GM21447 (cell line): ENCODE results near the gene GRIK3.
"Not testable (repeated sequence)": the region's sequence is repeated elsewhere in the genome, so short reads cannot be mapped to it uniquely, and the experiment has no call there.

Source experiments
- ATAC-seq: cut with Tn5 transposase; IDR thresholded peaks from one replicate; pipeline ENCODE4 v1.9.1; 2021; ENCODE audit not compliant: unreplicated experiment

Gene GRIK3

GRCh38 chr1:36911561-36912364 lies 122.6 kb downstream of the GRIK3 start:
- no peak for ATAC-seq

- ATAC-seq, result no peak
Observed at GRCh38 chr1:36910886-36911540, 123.3 kb downstream of the GRIK3 start.

GRCh38 chr1:36909946-36910725 lies 124.2 kb downstream of the GRIK3 start:
- ATAC-seq, result no peak

DNA sequence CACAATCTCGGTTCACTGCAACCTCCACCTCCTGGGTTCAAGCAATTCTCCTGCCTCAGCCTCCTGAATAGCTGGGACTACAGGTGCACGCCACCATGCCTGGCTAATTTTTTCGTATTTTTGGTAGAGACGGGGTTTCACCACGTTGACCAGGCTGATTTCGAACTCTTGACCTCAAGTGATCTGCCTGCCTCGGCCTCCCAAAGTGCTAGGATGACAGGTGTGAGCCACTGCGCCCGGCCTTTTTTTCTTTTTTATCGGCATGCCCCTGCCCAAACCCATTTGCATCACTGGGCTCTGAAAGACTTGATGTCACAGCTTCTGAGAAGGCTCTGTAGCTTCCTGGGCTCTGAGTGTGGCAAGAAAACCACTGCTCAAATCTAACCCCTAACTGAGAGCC lies 125.0 kb downstream of the GRIK3 start:
- not testable (repeated sequence) for ATAC-seq

GRCh38 chr1:36908096-36908495 lies 126.2 kb downstream of the GRIK3 start:
- no peak for ATAC-seq

DNA sequence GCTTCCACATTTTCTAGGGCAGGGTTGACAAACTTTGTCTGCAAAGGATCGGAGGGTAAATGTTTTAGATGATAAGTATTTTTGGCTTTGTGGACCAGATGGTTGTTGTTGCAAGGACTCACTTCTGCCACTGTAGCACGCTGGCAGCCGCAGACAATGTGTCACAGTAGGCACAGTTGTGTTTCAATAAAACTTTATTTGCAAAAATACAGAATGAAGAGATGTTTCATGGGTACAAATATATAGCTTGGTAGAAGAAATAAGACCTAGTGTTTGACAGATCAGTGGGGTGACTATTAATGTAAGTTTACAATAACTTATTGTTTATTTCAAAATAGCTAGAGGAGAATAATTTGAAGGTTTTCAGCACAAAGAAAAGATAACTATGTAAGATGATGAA lies 127.8 kb downstream of the GRIK3 start:
- ATAC-seq, result no peak

GRCh38 chr1:36905941-36906340 lies 128.4 kb downstream of the GRIK3 start:
- no peak for ATAC-seq

DNA sequence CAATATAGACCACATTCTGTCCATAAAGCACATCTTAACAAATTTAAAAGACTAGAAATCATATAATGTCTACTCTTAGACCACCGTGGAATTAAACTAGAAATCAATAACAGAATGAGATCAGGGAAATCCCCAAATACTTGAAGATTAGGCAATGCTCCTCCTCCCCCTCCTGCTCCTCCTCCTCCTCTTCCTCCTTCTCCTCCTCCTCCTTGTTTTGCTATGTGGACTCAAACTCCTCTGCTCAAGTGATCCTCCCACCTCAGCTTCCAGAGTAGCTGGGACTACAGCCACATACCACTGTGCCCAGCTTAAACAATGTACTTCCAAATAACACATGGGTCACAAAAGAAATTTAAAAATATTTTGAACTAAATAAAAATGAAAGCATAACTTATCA lies 134.2 kb downstream of the GRIK3 start:
- ATAC-seq, result no peak

- not testable (repeated sequence) for ATAC-seq
Observed at GRCh38 chr1:36897813-36898212, 136.5 kb downstream of the GRIK3 start.

GRCh38 chr1:36894824-36895223 lies 139.5 kb downstream of the GRIK3 start:
- ATAC-seq, result no peak

GRCh38 chr1:36890776-36891175 lies 143.5 kb downstream of the GRIK3 start:
- no peak for ATAC-seq

- no peak for ATAC-seq
Observed at GRCh38 chr1:36889478-36890226, 144.7 kb downstream of the GRIK3 start.

- ATAC-seq, result no peak
Observed at GRCh38 chr1:36888811-36889477, 145.4 kb downstream of the GRIK3 start.

- ATAC-seq, result no peak
Observed at GRCh38 chr1:36885540-36886357, 148.6 kb downstream of the GRIK3 start.

- ATAC-seq, result no peak
Observed at GRCh38 chr1:36884801-36885200, 149.5 kb downstream of the GRIK3 start.

DNA sequence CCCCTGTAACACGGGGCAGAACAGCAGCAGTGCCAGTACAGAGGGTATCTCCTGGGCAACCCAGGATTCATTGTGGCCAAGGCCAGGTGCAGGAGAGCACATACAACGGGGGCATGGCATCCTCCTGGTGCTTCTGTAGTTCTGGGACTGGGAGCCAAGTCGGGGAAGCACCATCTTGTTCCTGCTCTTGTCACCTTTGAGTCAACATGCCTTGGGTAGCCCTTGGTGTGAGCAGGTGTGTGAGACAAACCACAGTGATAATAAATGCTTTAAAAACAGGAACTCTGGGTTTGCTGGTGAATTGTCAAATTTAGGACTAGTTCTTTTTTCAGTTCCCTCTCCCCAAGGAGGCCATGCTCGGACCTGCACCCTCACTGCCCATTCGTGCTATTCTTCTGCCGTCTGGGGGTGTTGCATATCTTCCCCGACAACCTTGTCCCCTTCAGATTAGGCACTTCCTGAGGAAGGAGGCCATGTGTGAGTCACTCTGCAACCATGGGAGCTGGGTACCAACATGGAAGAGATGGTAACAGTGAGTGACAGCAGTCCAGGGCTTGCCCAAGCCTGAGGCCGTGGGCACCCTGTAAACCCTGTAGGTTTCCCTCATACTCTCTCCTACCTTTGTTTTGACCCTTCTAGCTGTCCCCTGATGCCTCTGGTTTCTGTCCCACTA lies 150.2 kb downstream of the GRIK3 start:
- no peak for ATAC-seq

- ATAC-seq, result no peak
Observed at GRCh38 chr1:36883315-36883949, 150.9 kb downstream of the GRIK3 start.

GRCh38 chr1:36882536-36883285 lies 151.6 kb downstream of the GRIK3 start:
- no peak for ATAC-seq
